ENCODE data around the gene ADPRHL1. TPM values are rescaled to one million over a fixed set of nuclear protein-coding genes. Genes with fewer than 3 reads are reported as not detected.
A peak's percentile ranks its signal among the peaks of the same experiment; 100 is the strongest.

ADPRHL1 gene
- total RNA-seq, 2 experiments from 2014 or later = 0.42 to 0.47 TPM

GRCh38 chr13:113398963-113399754 is 54.1 kb downstream of the ADPRHL1 start:
- H3K4me1 ChIP-seq (ENCODE audit: insufficient read depth, low read length) = peaks cover 2% of the 10 kb centered on the region
- Mint-ChIP-seq H3K4me1 (ENCODE audit: low read depth) (no peaks in the 10 kb centered on the region), H3K27ac (no peak overlapping the region), H3K36me3 (ENCODE audit: low read depth) (no peaks in the 10 kb centered on the region), H3K4me3 (no peak overlapping the region), H3K27me3 (no peaks in the 10 kb centered on the region), H3K9me3 (no peaks in the 10 kb centered on the region)
- intact Hi-C loops (cut with DNase I, micrococcal nuclease) = no loop called here
- H3K36me3 ChIP-seq (ENCODE audit: insufficient read depth, low read length) = no peaks in the 10 kb centered on the region
- ChIA-PET CTCF (no interaction called here), POLR2A (interaction anchor here (0.8 kb wide), 1 partner anchor 431 kb away, joined by 3 read pairs; no protein-coding TSS in a partner anchor)
- no peaks in the 10 kb centered on the region for H3K9me3 ChIP-seq (ENCODE audit: control insufficient read depth in 1 of 2, insufficient read depth in 1 of 2, low read length in 2 of 2)
- H3K27ac ChIP-seq (ENCODE audit: low read depth in 1 of 2, low read length in 2 of 2) = no peak overlapping the region
- ATAC-seq (ENCODE audit: poor library complexity) (no peak), DNase-seq (no peak)
- no peaks in the 10 kb centered on the region for H3K27me3 ChIP-seq (ENCODE audit: control insufficient read depth in 1 of 2, insufficient read depth in 2 of 2, low read length in 2 of 2)
- no peak overlapping the region for H3K4me3 ChIP-seq (ENCODE audit: low read length)
- TF ChIP-seq, protein P1, sequence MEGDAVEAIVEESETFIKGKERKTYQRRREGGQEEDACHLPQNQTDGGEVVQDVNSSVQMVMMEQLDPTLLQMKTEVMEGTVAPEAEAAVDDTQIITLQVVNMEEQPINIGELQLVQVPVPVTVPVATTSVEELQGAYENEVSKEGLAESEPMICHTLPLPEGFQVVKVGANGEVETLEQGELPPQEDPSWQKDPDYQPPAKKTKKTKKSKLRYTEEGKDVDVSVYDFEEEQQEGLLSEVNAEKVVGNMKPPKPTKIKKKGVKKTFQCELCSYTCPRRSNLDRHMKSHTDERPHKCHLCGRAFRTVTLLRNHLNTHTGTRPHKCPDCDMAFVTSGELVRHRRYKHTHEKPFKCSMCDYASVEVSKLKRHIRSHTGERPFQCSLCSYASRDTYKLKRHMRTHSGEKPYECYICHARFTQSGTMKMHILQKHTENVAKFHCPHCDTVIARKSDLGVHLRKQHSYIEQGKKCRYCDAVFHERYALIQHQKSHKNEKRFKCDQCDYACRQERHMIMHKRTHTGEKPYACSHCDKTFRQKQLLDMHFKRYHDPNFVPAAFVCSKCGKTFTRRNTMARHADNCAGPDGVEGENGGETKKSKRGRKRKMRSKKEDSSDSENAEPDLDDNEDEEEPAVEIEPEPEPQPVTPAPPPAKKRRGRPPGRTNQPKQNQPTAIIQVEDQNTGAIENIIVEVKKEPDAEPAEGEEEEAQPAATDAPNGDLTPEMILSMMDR (IDR thresholded peaks at IDR 0.05) = no peak

DNA sequence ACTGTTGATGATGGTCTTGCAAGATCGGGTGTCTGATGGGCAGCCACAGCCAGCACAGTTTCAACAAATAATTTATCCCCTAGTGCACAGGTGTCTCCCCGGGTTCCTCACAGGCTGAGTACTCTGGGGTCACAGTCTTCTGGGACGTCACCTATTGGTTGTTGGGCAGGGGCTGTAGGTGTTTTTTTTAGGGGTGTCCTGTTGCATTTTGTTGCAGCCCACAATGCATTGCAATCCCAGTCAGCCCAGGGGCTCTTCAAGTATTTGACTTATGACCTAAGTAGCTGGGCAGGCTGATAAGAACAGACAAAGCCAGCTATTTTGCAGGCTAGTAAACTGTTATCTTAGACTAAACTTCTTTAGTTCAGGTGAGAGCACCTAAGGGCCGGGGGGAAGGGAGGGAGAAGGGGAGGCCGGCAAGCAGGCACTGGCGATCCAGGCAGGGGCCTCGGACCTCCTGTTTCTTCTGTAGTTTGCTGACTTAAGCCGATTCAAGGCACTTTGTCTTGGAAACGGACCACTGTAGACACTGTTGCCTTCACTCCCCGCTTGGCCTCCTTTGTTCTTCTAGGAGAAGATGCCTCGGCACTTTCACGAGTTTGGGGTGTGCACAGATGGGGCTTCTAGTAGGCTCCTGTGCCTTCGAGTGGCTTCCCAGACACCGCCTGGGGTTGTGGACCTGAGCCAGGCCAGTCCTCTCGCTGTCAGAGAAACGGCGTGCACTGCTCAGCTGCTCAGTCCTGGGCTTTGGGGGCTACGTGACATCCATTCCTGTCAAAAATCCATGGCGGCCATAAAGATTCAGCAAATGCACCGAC is 55.5 kb downstream of the ADPRHL1 start:
- Histone ChIP-seq H3K4me1 (ENCODE audit: insufficient read depth, low read length) (peaks cover 11% of the 10 kb centered on the region), H3K9me3 (ENCODE audit: control insufficient read depth in 1 of 2, insufficient read depth in 1 of 2, low read length in 2 of 2) (no peaks in the 10 kb centered on the region), H3K27me3 (ENCODE audit: control insufficient read depth in 1 of 2, insufficient read depth in 2 of 2, low read length in 2 of 2) (no peaks in the 10 kb centered on the region), H3K27ac (ENCODE audit: low read depth in 1 of 2, low read length in 2 of 2) (no peak overlapping the region), H3K36me3 (ENCODE audit: insufficient read depth, low read length) (no peaks in the 10 kb centered on the region), H3K4me3 (ENCODE audit: low read length) (no peak overlapping the region)
- H3K27me3 Mint-ChIP-seq = no peaks in the 10 kb centered on the region
- intact Hi-C loops (cut with DNase I, micrococcal nuclease) = no loop called here
- no peak overlapping the region for H3K27ac Mint-ChIP-seq
- no peaks in the 10 kb centered on the region for H3K9me3 Mint-ChIP-seq
- ChIA-PET POLR2A (no interaction called here), CTCF (no interaction called here)
- H3K4me1 Mint-ChIP-seq (ENCODE audit: low read depth) = peaks cover 6% of the 10 kb centered on the region
- ATAC-seq (ENCODE audit: poor library complexity) = no peak
- H3K36me3 Mint-ChIP-seq (ENCODE audit: low read depth) = no peaks in the 10 kb centered on the region
- DNase-seq = no peak
- TF ChIP-seq, protein P1 (IDR thresholded peaks at IDR 0.05) = no peak
- no peak overlapping the region for H3K4me3 Mint-ChIP-seq

DNA sequence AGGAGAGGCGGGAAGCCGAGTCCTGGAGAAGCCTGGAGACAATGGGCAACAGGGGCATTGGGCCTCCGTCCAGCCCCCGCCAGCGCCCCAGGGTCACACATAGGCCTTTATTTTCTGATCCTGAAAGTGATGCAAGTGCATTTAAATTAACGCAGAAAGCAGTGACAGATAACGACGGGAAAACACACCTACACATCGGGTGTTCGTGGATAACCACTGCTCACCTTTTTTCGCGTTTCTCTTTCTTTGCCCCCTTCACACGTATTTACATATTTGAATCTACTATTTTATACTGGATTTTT is 59.0 kb downstream of the ADPRHL1 start:
- H3K27me3 Mint-ChIP-seq = no peaks in the 10 kb centered on the region
- POLR2A ChIA-PET = interaction anchor here (1.0 kb wide), 2 partner anchors 97 to 184 kb away, joined by 4 to 5 read pairs; partner anchors contain the start of genes CUL4A and LAMP1
- Histone ChIP-seq H3K27me3 (ENCODE audit: control insufficient read depth in 1 of 2, insufficient read depth in 2 of 2, low read length in 2 of 2) (no peaks in the 10 kb centered on the region), H3K9me3 (ENCODE audit: control insufficient read depth in 1 of 2, insufficient read depth in 1 of 2, low read length in 2 of 2) (peaks cover 0 to under 1% of the 10 kb centered on the region in 2 experiments), H3K4me3 (ENCODE audit: low read length) (no peak overlapping the region), H3K4me1 (ENCODE audit: insufficient read depth, low read length) (peaks cover 11% of the 10 kb centered on the region), H3K36me3 (ENCODE audit: insufficient read depth, low read length) (no peaks in the 10 kb centered on the region), H3K27ac (ENCODE audit: low read depth in 1 of 2, low read length in 2 of 2) (no peak overlapping the region)
- H3K4me1 Mint-ChIP-seq (ENCODE audit: low read depth) = peaks cover 6% of the 10 kb centered on the region
- peak overlapping the region; percentile 51 for H3K4me3 Mint-ChIP-seq
- CTCF ChIA-PET = interaction anchor here (0.8 kb wide), 3 partner anchors 99 to 121 kb away, joined by 3 to 5 read pairs (median 3); no protein-coding TSS in a partner anchor
- ATAC-seq (ENCODE audit: poor library complexity) (no peak), DNase-seq (peak in 1 of 14 experiments; percentile 5)
- intact Hi-C loops (cut with DNase I, micrococcal nuclease) = loop anchor here (1.0 to 5.0 kb wide), 3 partner anchors 119 to 452 kb away; partner anchors contain the start of genes CUL4A (in 1 of the 2) and PCID2 (in 1 of the 2)
- no peaks in the 10 kb centered on the region for H3K36me3 Mint-ChIP-seq (ENCODE audit: low read depth)
- no peak overlapping the region for H3K27ac Mint-ChIP-seq
- TF ChIP-seq, protein P1 (IDR thresholded peaks at IDR 0.05) = peak; percentile 23
- H3K9me3 Mint-ChIP-seq = no peaks in the 10 kb centered on the region

Measured in CD4-positive, alpha-beta T cell (primary cell).